GM21360 (cell line): Measurements from ENCODE around the gene B4GALNT4.
"Not testable (repeated sequence)": the region's sequence is repeated elsewhere in the genome, so short reads cannot be mapped to it uniquely, and the experiment has no call there.

Experiments
- ATAC-seq: cut with Tn5 transposase; IDR thresholded peaks from one replicate; pipeline ENCODE4 v1.9.1; 2021; ENCODE audit warnings: mild to moderate bottlenecking, moderate library complexity; ENCODE audit not compliant: unreplicated experiment

B4GALNT4 gene

GRCh38 chr11:417652-418342 is 48.5 kb downstream of the B4GALNT4 start:
- no peak for ATAC-seq

- ATAC-seq: no peak
Observed at GRCh38 chr11:418343-419247, 49.3 kb downstream of the B4GALNT4 start.

GRCh38 chr11:419248-420005 is 50.1 kb downstream of the B4GALNT4 start:
- ATAC-seq: no peak

GRCh38 chr11:420054-420910 is 51.0 kb downstream of the B4GALNT4 start:
- no peak for ATAC-seq

DNA sequence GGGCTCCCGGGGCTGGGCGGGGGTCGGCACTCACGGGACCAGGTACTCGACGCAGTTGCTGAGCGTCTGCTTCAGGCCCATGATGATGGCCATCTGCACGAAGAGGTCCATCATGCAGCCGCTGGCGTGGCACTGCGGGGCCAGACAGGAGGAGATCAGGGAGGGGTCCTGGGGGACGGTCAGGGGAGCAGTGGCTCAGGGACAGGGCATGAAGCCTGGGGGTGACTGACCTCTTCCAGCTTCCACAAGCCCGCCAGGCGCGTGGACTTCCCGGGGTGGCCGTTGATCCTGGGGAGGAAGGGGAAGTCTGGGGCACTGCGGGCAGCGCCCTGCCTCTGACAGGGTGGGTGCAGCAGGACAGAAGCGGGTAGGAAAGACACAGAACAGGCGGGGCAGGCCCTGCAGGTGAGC is 51.6 kb downstream of the B4GALNT4 start:
- no peak for ATAC-seq

GRCh38 chr11:422249-422656 is 53.0 kb downstream of the B4GALNT4 start:
- ATAC-seq: no peak

DNA sequence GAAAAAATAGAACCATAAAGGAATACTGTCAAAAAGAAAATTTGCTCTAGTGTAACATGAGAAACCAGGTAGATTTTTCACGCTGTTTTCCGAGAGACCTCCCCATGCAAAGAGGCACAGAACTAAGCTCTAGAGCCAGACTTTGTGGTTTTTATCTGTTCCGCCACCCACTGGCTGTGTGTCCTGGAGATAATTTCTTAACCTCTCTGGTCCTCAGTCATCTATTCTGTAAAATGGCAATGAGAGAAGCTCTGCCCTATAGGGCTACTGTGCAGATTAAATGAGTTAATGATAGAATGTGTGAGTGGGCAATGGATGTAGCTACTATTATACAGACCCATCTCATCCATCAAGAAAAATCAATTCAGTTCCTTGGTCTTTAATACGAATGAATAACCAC is 54.9 kb downstream of the B4GALNT4 start:
- no peak for ATAC-seq

- not testable (repeated sequence) for ATAC-seq
Observed at GRCh38 chr11:424766-425165, 55.5 kb downstream of the B4GALNT4 start.

DNA sequence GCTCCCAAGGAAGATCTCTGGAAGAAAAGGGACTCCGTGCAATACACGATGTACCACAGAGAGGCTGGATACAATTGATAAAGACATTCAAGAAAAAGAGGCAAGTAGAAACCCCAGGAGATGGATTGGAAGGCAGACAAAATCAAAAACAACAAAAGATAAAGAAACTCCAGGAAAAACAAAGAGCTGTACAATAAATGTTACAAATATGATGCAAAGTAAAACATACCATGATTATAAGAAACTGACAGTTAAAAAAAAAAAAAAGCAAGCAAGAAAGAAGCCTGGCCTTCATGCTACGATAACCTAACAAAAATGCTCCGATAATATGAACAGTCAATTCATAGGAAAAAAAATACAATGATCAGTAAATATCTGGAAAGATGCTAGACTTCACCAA is 56.0 kb downstream of the B4GALNT4 start:
- no peak for ATAC-seq

GRCh38 chr11:426851-427250 is 57.6 kb downstream of the B4GALNT4 start:
- no peak for ATAC-seq

DNA sequence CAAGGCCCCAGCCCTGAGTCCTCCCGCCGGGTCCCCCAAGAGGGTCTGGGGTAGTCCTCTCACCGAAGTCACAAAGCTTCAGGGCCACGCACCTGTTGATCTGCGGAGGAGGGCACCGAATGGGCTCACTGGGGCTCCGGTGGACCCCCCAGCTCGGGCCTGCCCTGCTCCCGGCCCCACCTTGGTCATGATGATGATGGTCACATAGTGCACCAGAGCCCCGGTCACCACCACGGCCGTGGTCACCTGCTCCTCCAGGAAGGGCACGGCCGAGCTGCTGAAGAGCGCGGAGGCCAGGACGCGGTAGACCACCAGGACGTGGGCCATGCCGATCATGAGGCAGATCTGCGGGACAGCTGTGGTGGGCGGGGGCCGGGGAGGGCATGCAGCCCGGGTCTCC is 59.0 kb downstream of the B4GALNT4 start:
- no peak for ATAC-seq

GRCh38 chr11:429391-429790 is 60.1 kb downstream of the B4GALNT4 start:
- no peak for ATAC-seq

GRCh38 chr11:429931-430456 is 60.7 kb downstream of the B4GALNT4 start:
- no peak for ATAC-seq
